ENCODE measurements around the gene ARHGAP25. TPM values are rescaled to one million over a fixed set of nuclear protein-coding genes. Genes with fewer than 3 reads are reported as not detected.
A peak's percentile ranks its signal among the peaks of the same experiment; 100 is the strongest.

Gene ARHGAP25
- polyA plus RNA-seq, 1 donor (not counting 4 experiments of a cell fraction or from before 2014, with no cell fraction given) = 25.3 TPM

DNA sequence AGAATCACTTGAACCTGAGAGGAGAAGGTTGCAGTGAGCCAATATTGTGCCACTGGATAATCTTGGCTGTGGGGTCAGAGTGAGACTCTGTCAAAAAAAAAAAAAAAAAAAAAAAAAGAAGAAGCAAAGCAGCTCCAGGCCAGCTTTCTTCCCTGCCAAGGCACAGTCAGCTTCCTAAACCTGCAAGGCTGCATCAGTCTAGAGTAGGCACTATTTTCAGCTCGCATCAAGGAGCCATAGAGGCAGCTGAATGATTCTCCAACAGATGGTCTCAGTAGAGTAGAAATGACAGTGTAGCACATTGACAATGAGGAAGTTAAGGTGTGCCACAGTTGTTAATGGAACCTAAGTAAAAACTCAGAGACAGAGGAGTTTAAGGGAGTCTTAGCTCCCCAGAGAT is 101.0 kb downstream of the ARHGAP25 start:
- TF ChIP-seq, protein P1, sequence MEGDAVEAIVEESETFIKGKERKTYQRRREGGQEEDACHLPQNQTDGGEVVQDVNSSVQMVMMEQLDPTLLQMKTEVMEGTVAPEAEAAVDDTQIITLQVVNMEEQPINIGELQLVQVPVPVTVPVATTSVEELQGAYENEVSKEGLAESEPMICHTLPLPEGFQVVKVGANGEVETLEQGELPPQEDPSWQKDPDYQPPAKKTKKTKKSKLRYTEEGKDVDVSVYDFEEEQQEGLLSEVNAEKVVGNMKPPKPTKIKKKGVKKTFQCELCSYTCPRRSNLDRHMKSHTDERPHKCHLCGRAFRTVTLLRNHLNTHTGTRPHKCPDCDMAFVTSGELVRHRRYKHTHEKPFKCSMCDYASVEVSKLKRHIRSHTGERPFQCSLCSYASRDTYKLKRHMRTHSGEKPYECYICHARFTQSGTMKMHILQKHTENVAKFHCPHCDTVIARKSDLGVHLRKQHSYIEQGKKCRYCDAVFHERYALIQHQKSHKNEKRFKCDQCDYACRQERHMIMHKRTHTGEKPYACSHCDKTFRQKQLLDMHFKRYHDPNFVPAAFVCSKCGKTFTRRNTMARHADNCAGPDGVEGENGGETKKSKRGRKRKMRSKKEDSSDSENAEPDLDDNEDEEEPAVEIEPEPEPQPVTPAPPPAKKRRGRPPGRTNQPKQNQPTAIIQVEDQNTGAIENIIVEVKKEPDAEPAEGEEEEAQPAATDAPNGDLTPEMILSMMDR (optimal IDR thresholded peaks at IDR 0.05 in 1 of 3, IDR thresholded peaks at IDR 0.05 in 1 of 3, conservative IDR thresholded peaks at IDR 0.05 in 1 of 3; ENCODE audit: extremely low read depth in 1 of 3, insufficient read depth in 2 of 3, low read length in 3 of 3) = no peak
- no peak for TF ChIP-seq EZH2 (IDR thresholded peaks at IDR 0.05; ENCODE audit: low read length)
- Histone ChIP-seq H3K9me3 (ENCODE audit: control insufficient read depth, low read depth, low read length) (no peaks in the 10 kb centered on the region), H3K9ac (ENCODE audit: control insufficient read depth, extremely low read depth, insufficient read depth, low read length) (no peak overlapping the region), H3K4me2 (ENCODE audit: control insufficient read depth, extremely low read depth, insufficient read depth, low read depth, low read length) (no peak overlapping the region), H3K36me3 (ENCODE audit: control insufficient read depth in 2 of 2, extremely low read depth in 1 of 2, insufficient read depth in 2 of 2, low read length in 2 of 2) (no peaks in the 10 kb centered on the region), H2AFZ (ENCODE audit: control insufficient read depth, low read length) (no peak overlapping the region), H3K79me2 (ENCODE audit: control insufficient read depth, insufficient read depth, low read length) (no peaks in the 10 kb centered on the region), H3K9me1 (ENCODE audit: control insufficient read depth, extremely low read depth, insufficient read depth, low read length) (no peaks in the 10 kb centered on the region), H3K27ac (ENCODE audit: control insufficient read depth, insufficient read depth, low read length) (no peak overlapping the region), H4K20me1 (ENCODE audit: control insufficient read depth, extremely low read depth, insufficient read depth, low read length) (no peaks in the 10 kb centered on the region), H3K4me3 (ENCODE audit: control insufficient read depth in 2 of 3, extremely low read depth in 1 of 3, insufficient read depth in 2 of 3, low read depth in 1 of 3, low read length in 3 of 3) (no peak overlapping the region), H3K27me3 (ENCODE audit: control insufficient read depth, extremely low read depth, insufficient read depth, low read length) (no peaks in the 10 kb centered on the region), H3K4me1 (ENCODE audit: control insufficient read depth, extremely low read depth, insufficient read depth, low read length) (peaks cover 9% of the 10 kb centered on the region)
- dilution Hi-C loops (cut with MboI; ENCODE audit: extremely low pct_ligation_motif_present, low sequenced_read_pairs) = no loop called here
- DNase-seq (ENCODE audit: low read depth, low spot score) (no peak), FAIRE-seq (no peak)

DNA sequence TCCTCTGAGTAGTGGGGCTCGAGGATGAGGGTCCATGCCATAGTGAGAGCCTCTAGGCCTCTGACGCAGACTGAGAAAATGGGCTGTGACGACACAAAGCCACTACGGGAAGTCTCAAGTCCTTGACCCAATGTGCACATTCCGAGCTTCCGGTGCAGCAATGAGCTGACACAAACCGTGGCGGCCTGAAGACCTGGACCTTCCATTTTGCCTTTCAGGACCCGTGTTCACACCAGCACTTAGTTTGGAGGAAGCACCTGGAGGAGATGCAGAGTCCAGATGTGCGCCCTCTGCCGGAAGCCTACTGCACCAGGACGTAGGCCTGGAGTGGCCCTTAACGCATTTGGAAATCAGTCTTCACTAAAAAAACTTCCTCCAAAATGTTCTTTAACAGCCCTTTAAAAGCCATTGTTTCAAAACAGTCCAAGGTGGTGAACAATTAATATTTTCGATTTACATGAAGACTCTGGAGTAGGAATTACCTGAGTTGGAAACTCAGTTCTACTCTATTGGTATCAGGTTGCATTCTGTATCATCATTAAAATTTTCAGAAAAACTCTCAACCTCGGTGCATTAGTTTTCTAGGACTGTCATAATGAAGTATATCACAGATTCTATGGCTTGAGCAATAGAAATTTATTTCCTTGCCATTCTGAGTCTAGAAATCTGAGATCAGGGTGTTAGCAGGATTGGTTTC is 102.7 kb downstream of the ARHGAP25 start:
- dilution Hi-C loops (cut with MboI; ENCODE audit: extremely low pct_ligation_motif_present, low sequenced_read_pairs) = no loop called here

More for the DNA sequence above, 102.7 kb downstream of the ARHGAP25 start:
- H3K9me1 ChIP-seq (ENCODE audit: control insufficient read depth, extremely low read depth, insufficient read depth, low read length) = no peaks in the 10 kb centered on the region
- no peaks in the 10 kb centered on the region for H3K9me3 ChIP-seq (ENCODE audit: control insufficient read depth, low read depth, low read length)
- FAIRE-seq (no peak), DNase-seq (ENCODE audit: low read depth, low spot score) (no peak)
- no peak overlapping the region for H2AFZ ChIP-seq (ENCODE audit: control insufficient read depth, low read length)
- H3K4me3 ChIP-seq (ENCODE audit: control insufficient read depth in 2 of 3, extremely low read depth in 1 of 3, insufficient read depth in 2 of 3, low read depth in 1 of 3, low read length in 3 of 3) = no peak overlapping the region
- no peaks in the 10 kb centered on the region for H3K27me3 ChIP-seq (ENCODE audit: control insufficient read depth, extremely low read depth, insufficient read depth, low read length)
- H3K4me2 ChIP-seq (ENCODE audit: control insufficient read depth, extremely low read depth, insufficient read depth, low read depth, low read length) = no peak overlapping the region
- H3K36me3 ChIP-seq (ENCODE audit: control insufficient read depth in 2 of 2, extremely low read depth in 1 of 2, insufficient read depth in 2 of 2, low read length in 2 of 2) = no peaks in the 10 kb centered on the region
- H3K9ac ChIP-seq (ENCODE audit: control insufficient read depth, extremely low read depth, insufficient read depth, low read length) = no peak overlapping the region
- no peaks in the 10 kb centered on the region for H4K20me1 ChIP-seq (ENCODE audit: control insufficient read depth, extremely low read depth, insufficient read depth, low read length)
- H3K4me1 ChIP-seq (ENCODE audit: control insufficient read depth, extremely low read depth, insufficient read depth, low read length) = peaks cover 6% of the 10 kb centered on the region
- H3K27ac ChIP-seq (ENCODE audit: control insufficient read depth, insufficient read depth, low read length) = no peak overlapping the region
- TF ChIP-seq, protein P1 (optimal IDR thresholded peaks at IDR 0.05 in 1 of 3, IDR thresholded peaks at IDR 0.05 in 1 of 3, conservative IDR thresholded peaks at IDR 0.05 in 1 of 3; ENCODE audit: extremely low read depth in 1 of 3, insufficient read depth in 2 of 3, low read length in 3 of 3) = peak; percentile 30 to 64 (median 48)
- TF ChIP-seq EZH2 (IDR thresholded peaks at IDR 0.05; ENCODE audit: low read length) = no peak
- no peaks in the 10 kb centered on the region for H3K79me2 ChIP-seq (ENCODE audit: control insufficient read depth, insufficient read depth, low read length)

All from keratinocyte (primary cell).